SU-DHL-6 (cell line): ENCODE results near the gene ASXL1.

Experiments
- H2AFZ ChIP-seq: fragments of 200-600 bp; sonication (generic); 2 replicates; pipeline ENCODE4 v1.6.1; 2014; ENCODE audit warnings: low read depth, mild to moderate bottlenecking, moderate library complexity, mixed read lengths, antibody characterized with exemption, low read length; ENCODE audit not compliant: severe bottlenecking
- H3F3A ChIP-seq: fragments of 200-600 bp; shearing (Covaris generic); 2 replicates; pipeline ENCODE4 v1.6.0; 2016; ENCODE audit warnings: antibody characterized with exemption, mild to moderate bottlenecking; ENCODE audit not compliant: insufficient read depth
- H3K27ac ChIP-seq: fragments of 200-600 bp; sonication (generic); 2 replicates; pipeline ENCODE4 v1.5.1; 2016; ENCODE audit warnings: low read depth, mild to moderate bottlenecking, low read length, moderate library complexity, mixed read lengths
- H3K27me3 ChIP-seq: fragments of 200-600 bp; sonication (generic), shearing (Covaris generic); 2 replicates; pipeline ENCODE4 v1.6.0; 2014; ENCODE audit warnings: mild to moderate bottlenecking, low read length
- H3K36me3 ChIP-seq: fragments of 200-600 bp; sonication (generic); 2 replicates; pipeline ENCODE4 v1.6.1; 2014; ENCODE audit warnings: mild to moderate bottlenecking, low read length, mixed read lengths
- H3K4me2 ChIP-seq: fragments of 300-600, 200-600 bp; shearing (Covaris generic), sonication (generic); 2 replicates; pipeline ENCODE4 v1.6.0; 2014; ENCODE audit warnings: low read length, low read depth, mild to moderate bottlenecking; ENCODE audit not compliant: poor library complexity, severe bottlenecking
- H3K4me3 ChIP-seq: fragments of 200-600 bp; sonication (generic); 2 replicates; pipeline ENCODE4 v1.5.1; 2014; ENCODE audit warnings: antibody characterized with exemption, low read length, mild to moderate bottlenecking, mixed read lengths; ENCODE audit not compliant: insufficient read depth, poor library complexity, severe bottlenecking
- H3K79me2 ChIP-seq: fragments of 200-600 bp; sonication (generic); 2 replicates; pipeline ENCODE4 v1.6.1; 2014; ENCODE audit warnings: mild to moderate bottlenecking, low read length, moderate library complexity; ENCODE audit not compliant: insufficient read depth
- H3K9ac ChIP-seq: fragments of 200-600 bp; sonication (generic); 2 replicates; pipeline ENCODE4 v1.7.0; 2014; ENCODE audit warnings: mild to moderate bottlenecking, low read length
- H3K9me2 ChIP-seq: fragments of 200-600 bp; sonication (generic); replicated peaks from 2 replicates; pipeline ENCODE4 v1.6.1; 2014; ENCODE audit warnings: low read length; ENCODE audit not compliant: insufficient read depth
- H3K9me3 ChIP-seq: fragments of 200-600 bp; sonication (generic); 2 replicates; pipeline ENCODE4 v1.6.1; 2014; ENCODE audit warnings: low read length, mixed read lengths; ENCODE audit not compliant: insufficient read depth
- H4K20me1 ChIP-seq: fragments of 200-600 bp; sonication (generic); 2 replicates; pipeline ENCODE4 v1.6.1; 2014; ENCODE audit warnings: low read depth, mild to moderate bottlenecking, antibody characterized with exemption, low read length, moderate library complexity, mixed read lengths
- EZH2phosphoT487 ChIP-seq: fragments of 200-600 bp; sonication (generic), shearing (Covaris generic); conservative IDR thresholded peaks from 2 replicates; pipeline ENCODE4 v1.6.1; 2018; ENCODE audit warnings: mild to moderate bottlenecking, antibody characterized with exemption, low read length, moderate library complexity, mixed read lengths
- TF ChIP-seq, protein P1 (sequence below): fragments of 200-600 bp; sonication (generic); IDR thresholded peaks from one replicate; pipeline ENCODE4 v1.5.1; 2017; ENCODE audit warnings: antibody characterized with exemption, mild to moderate bottlenecking, low read length, moderate library complexity; ENCODE audit not compliant: insufficient read depth, poor library complexity, severe bottlenecking

The ASXL1 gene

DNA sequence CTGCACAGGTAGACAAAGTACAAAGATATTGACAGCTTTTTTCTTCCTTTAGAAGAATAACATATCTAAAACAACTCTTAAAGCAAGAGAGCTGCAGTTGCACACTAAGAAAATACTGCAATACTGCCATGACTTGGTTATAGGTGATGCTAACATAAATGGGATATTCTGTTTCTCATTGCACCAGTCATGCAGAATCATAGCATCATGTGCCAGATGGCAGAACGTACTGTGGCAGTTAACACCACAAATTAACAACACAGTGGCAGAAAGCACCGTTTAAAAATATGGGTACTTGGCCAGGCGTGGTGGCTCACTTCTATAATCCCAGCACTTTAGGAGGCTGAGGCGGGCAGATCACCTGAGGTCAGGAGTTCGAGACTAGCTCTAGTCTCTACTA lies 7.4 kb downstream of the ASXL1 start:
- peaks cover 99% of the 10 kb centered on the region for H3K79me2 ChIP-seq
- H3F3A ChIP-seq = peaks cover 39% of the 10 kb centered on the region
- no peaks in the 10 kb centered on the region for H3K9me2 ChIP-seq
- no peaks in the 10 kb centered on the region for H3K27me3 ChIP-seq
- H3K27ac ChIP-seq = peak overlapping the region; percentile 24; the same call in 1 of the 2 replicates
- peaks cover 8% of the 10 kb centered on the region; the same call in 1 of the 2 replicates for H4K20me1 ChIP-seq
- no peak for TF ChIP-seq EZH2phosphoT487
- TF ChIP-seq, protein P1, sequence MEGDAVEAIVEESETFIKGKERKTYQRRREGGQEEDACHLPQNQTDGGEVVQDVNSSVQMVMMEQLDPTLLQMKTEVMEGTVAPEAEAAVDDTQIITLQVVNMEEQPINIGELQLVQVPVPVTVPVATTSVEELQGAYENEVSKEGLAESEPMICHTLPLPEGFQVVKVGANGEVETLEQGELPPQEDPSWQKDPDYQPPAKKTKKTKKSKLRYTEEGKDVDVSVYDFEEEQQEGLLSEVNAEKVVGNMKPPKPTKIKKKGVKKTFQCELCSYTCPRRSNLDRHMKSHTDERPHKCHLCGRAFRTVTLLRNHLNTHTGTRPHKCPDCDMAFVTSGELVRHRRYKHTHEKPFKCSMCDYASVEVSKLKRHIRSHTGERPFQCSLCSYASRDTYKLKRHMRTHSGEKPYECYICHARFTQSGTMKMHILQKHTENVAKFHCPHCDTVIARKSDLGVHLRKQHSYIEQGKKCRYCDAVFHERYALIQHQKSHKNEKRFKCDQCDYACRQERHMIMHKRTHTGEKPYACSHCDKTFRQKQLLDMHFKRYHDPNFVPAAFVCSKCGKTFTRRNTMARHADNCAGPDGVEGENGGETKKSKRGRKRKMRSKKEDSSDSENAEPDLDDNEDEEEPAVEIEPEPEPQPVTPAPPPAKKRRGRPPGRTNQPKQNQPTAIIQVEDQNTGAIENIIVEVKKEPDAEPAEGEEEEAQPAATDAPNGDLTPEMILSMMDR = no peak
- H3K4me3 ChIP-seq = no peak overlapping the region
- no peak overlapping the region for H3K9ac ChIP-seq
- H3K9me3 ChIP-seq = no peaks in the 10 kb centered on the region
- H3K4me2 ChIP-seq = peak overlapping the region; percentile 6
- H2AFZ ChIP-seq = no peak overlapping the region
- peaks cover 2% of the 10 kb centered on the region; the same call in 1 of the 2 replicates for H3K36me3 ChIP-seq

DNA sequence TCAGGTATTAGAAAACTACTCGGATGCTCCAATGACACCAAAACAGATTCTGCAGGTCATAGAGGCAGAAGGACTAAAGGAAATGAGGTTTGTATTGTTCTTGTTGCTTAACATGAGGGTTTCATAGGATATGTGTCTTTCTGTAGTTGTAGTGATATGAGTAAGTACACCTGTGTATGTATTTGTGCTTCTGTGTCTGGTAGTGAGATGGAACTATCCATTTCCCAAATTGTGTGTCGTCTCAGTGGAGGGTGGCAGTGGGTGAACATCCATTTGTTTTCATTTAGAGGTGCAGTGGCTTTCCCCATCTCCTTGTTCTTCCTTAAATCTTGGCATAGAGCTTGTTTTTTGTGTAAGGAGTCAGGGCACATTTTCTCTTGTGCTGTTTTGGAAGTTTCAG lies 8.2 kb downstream of the ASXL1 start:
- peaks cover 33% of the 10 kb centered on the region for H3F3A ChIP-seq
- no peaks in the 10 kb centered on the region for H3K27me3 ChIP-seq
- no peak for TF ChIP-seq EZH2phosphoT487
- TF ChIP-seq, protein P1 = no peak
- peaks cover 98% of the 10 kb centered on the region for H3K79me2 ChIP-seq
- peaks cover 8% of the 10 kb centered on the region; the same call in 1 of the 2 replicates for H4K20me1 ChIP-seq
- no peaks in the 10 kb centered on the region for H3K9me3 ChIP-seq
- H2AFZ ChIP-seq = no peak overlapping the region
- no peak overlapping the region for H3K4me3 ChIP-seq
- H3K36me3 ChIP-seq = peaks cover 2% of the 10 kb centered on the region; the same call in 1 of the 2 replicates
- H3K4me2 ChIP-seq = peak overlapping the region; percentile 2
- H3K9ac ChIP-seq = no peak overlapping the region
- no peak overlapping the region for H3K27ac ChIP-seq
- H3K9me2 ChIP-seq = no peaks in the 10 kb centered on the region

DNA sequence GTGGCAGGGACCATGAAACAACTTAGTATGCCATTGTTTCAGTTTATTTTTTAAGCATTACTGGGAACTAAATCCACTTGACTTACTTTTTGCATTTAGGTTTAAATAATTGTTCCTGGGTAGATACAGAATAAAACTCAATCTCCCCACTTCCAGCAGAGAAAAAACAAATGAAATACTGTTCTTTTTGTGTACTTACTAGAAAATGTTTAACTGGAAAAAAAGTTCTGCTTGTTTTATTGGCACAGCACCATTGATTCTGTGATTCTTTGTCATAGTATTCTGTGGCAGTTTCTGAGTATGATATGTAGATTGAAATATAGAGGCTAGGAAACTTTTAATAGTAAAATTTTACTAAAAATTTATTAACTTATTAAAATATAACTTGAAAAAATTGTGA lies 10.2 kb downstream of the ASXL1 start:
- Histone ChIP-seq H3K79me2 (peaks cover 91% of the 10 kb centered on the region), H3K9ac (no peak overlapping the region; the same call in 1 of the 2 replicates), H3K4me3 (no peak overlapping the region), H3K9me2 (no peaks in the 10 kb centered on the region), H3K36me3 (peaks cover 7% of the 10 kb centered on the region; the same call in 1 of the 2 replicates), H3K27ac (peak overlapping the region; percentile 38; the same call in 1 of the 2 replicates), H3K27me3 (no peaks in the 10 kb centered on the region), H3K4me2 (peak overlapping the region; percentile 46), H4K20me1 (peaks cover 8% of the 10 kb centered on the region; the same call in 1 of the 2 replicates), H2AFZ (no peak overlapping the region), H3K9me3 (no peaks in the 10 kb centered on the region), H3F3A (peaks cover 25% of the 10 kb centered on the region)
- TF ChIP-seq, protein P1 = no peak
- no peak for TF ChIP-seq EZH2phosphoT487
